ENCODE results near the gene CLMN. TPM values are rescaled to one million over a fixed set of nuclear protein-coding genes. Genes with fewer than 3 reads are reported as not detected.

CLMN gene
- total and polyA plus RNA-seq, 10 of the 15 experiments (the other 5 are each of a cell fraction or from before 2014, with no cell fraction given), result 7.8 to 49.3 (median 18.5) TPM

- TF ChIP-seq, protein P1, sequence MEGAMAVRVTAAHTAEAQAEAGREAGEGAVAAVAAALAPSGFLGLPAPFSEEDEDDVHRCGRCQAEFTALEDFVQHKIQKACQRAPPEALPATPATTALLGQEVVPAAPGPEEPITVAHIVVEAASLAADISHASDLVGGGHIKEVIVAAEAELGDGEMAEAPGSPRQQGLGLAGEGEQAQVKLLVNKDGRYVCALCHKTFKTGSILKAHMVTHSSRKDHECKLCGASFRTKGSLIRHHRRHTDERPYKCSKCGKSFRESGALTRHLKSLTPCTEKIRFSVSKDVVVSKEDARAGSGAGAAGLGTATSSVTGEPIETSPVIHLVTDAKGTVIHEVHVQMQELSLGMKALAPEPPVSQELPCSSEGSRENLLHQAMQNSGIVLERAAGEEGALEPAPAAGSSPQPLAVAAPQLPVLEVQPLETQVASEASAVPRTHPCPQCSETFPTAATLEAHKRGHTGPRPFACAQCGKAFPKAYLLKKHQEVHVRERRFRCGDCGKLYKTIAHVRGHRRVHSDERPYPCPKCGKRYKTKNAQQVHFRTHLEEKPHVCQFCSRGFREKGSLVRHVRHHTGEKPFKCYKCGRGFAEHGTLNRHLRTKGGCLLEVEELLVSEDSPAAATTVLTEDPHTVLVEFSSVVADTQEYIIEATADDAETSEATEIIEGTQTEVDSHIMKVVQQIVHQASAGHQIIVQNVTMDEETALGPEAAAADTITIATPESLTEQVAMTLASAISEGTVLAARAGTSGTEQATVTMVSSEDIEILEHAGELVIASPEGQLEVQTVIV (IDR thresholded peaks at IDR 0.05; ENCODE audit: borderline replicate concordance, partially characterized antibody), result no peak
- no peak for TF ChIP-seq NR2C2 (IDR thresholded peaks at IDR 0.05; ENCODE audit: borderline replicate concordance, control insufficient read depth, insufficient read length, low read depth)
- peak; percentile 56 to 81; a peak in 2 of 4 replicates for TF ChIP-seq BHLHE40 (IDR thresholded peaks at IDR 0.05; ENCODE audit: borderline replicate concordance in 1 of 2, low read depth in 2 of 2, low read length in 1 of 2)
- no peak for TF ChIP-seq SP1 (IDR thresholded peaks at IDR 0.05; ENCODE audit: low read depth, low read length)
- 0 out of 2 replicates have a peak, but pooled peaks have one; percentile 56 for TF ChIP-seq MLLT1 (IDR thresholded peaks at IDR 0.05)
- TF ChIP-seq ATF7 (IDR thresholded peaks at IDR 0.05; ENCODE audit: low read depth), result peak; percentile 52; the same call in 1 of the 2 replicates
- TF ChIP-seq RELA (IDR thresholded peaks at IDR 0.05; ENCODE audit: borderline replicate concordance, partially characterized antibody), result peak; percentile 48
- TF ChIP-seq NFYA (IDR thresholded peaks at IDR 0.05; ENCODE audit: borderline replicate concordance, low read depth, low read length), result no peak
- no peak for TF ChIP-seq ZNF217 (IDR thresholded peaks at IDR 0.05)
- no peak for TF ChIP-seq ZZZ3 (IDR thresholded peaks at IDR 0.05; ENCODE audit: control insufficient read depth, insufficient read length, low read depth)
- no peak for TF ChIP-seq YBX1 (IDR thresholded peaks at IDR 0.05)
- no peak for TF ChIP-seq EGR1 (IDR thresholded peaks at IDR 0.05; ENCODE audit: borderline replicate concordance in 1 of 2, low read depth in 2 of 2, low read length in 2 of 2)
- no peak for TF ChIP-seq SREBF1 (IDR thresholded peaks at IDR 0.05; ENCODE audit: low read length)
- TF ChIP-seq E2F4 (IDR thresholded peaks at IDR 0.05; ENCODE audit: low read depth, low read length), result no peak
- no peak for TF ChIP-seq CEBPB (IDR thresholded peaks at IDR 0.05; ENCODE audit: borderline replicate concordance in 1 of 2, low read depth in 2 of 2, low read length in 2 of 2)
- no peak for TF ChIP-seq RAD21 (IDR thresholded peaks at IDR 0.05; ENCODE audit: insufficient read depth, low read depth, low read length)
- no peak for TF ChIP-seq RBBP5 (conservative IDR thresholded peaks at IDR 0.05)
- no peak for TF ChIP-seq WRNIP1 (IDR thresholded peaks at IDR 0.05; ENCODE audit: borderline replicate concordance, low read depth, low read length)
- TF ChIP-seq, protein P2, sequence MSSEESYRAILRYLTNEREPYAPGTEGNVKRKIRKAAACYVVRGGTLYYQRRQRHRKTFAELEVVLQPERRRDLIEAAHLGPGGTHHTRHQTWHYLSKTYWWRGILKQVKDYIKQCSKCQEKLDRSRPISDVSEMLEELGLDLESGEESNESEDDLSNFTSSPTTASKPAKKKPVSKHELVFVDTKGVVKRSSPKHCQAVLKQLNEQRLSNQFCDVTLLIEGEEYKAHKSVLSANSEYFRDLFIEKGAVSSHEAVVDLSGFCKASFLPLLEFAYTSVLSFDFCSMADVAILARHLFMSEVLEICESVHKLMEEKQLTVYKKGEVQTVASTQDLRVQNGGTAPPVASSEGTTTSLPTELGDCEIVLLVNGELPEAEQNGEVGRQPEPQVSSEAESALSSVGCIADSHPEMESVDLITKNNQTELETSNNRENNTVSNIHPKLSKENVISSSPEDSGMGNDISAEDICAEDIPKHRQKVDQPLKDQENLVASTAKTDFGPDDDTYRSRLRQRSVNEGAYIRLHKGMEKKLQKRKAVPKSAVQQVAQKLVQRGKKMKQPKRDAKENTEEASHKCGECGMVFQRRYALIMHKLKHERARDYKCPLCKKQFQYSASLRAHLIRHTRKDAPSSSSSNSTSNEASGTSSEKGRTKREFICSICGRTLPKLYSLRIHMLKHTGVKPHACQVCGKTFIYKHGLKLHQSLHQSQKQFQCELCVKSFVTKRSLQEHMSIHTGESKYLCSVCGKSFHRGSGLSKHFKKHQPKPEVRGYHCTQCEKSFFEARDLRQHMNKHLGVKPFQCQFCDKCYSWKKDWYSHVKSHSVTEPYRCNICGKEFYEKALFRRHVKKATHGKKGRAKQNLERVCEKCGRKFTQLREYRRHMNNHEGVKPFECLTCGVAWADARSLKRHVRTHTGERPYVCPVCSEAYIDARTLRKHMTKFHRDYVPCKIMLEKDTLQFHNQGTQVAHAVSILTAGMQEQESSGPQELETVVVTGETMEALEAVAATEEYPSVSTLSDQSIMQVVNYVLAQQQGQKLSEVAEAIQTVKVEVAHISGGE (CRISPR knock-in tag; IDR thresholded peaks at IDR 0.05), result no peak
- no peak for TF ChIP-seq ZNF207 (IDR thresholded peaks at IDR 0.05; ENCODE audit: borderline replicate concordance)
- TF ChIP-seq CREM (IDR thresholded peaks at IDR 0.05; ENCODE audit: low read depth), result 0 out of 2 replicates have a peak, but pooled peaks have one; percentile 17
Measured at GRCh38 chr14:95216008-95216407, 103.7 kb downstream of the CLMN start (continued).

Measured in GM12878 (cell line).